Keratinocyte (primary cell): Measurements from ENCODE around the gene CNOT8. TPM values are rescaled to one million over a fixed set of nuclear protein-coding genes. Genes with fewer than 3 reads are reported as not detected.

ENCODE experiments used
- DNase-seq: peaks from one replicate; pipeline ENCODE4 v3.0.0-alpha.2; 2011; ENCODE audit warnings: low read depth, missing footprints, low spot score
- FAIRE-seq: peaks from 2 replicates; lab custom pipeline; 2011; peaks lifted over from hg19 to GRCh38; lab: Jason Lieb, UNC
- H2AFZ ChIP-seq: 2 replicates; pipeline ENCODE4 v1.6.0; 2012; ENCODE audit warnings: low read length, control low read depth, inconsistent platforms; ENCODE audit not compliant: control insufficient read depth
- H3K27ac ChIP-seq: 2 replicates; pipeline ENCODE4 v1.5.1; 2011; ENCODE audit warnings: low read length; ENCODE audit not compliant: control insufficient read depth, insufficient read depth
- H3K27me3 ChIP-seq: 3 replicates; pipeline ENCODE4 v1.6.0; 2011; ENCODE audit warnings: low read length; ENCODE audit not compliant: control insufficient read depth, insufficient read depth; ENCODE audit errors: extremely low read depth
- H3K36me3 ChIP-seq, 2 experiments: 2 replicates in 1 of 2; 3 replicates in 1 of 2; pipeline ENCODE4 v1.5.1; 2011; ENCODE audit warnings: low read length in 2 of 2, mild to moderate bottlenecking in 1 of 2; ENCODE audit not compliant: control insufficient read depth in 2 of 2, insufficient read depth in 2 of 2; ENCODE audit errors: extremely low read depth in 1 of 2
- H3K4me1 ChIP-seq: 3 replicates; pipeline ENCODE4 v1.5.1; 2011; ENCODE audit warnings: low read length; ENCODE audit not compliant: control insufficient read depth, insufficient read depth; ENCODE audit errors: extremely low read depth
- H3K4me2 ChIP-seq: 3 replicates; pipeline ENCODE4 v1.6.0; 2011; ENCODE audit warnings: low read depth, low read length; ENCODE audit not compliant: control insufficient read depth, insufficient read depth; ENCODE audit errors: extremely low read depth
- H3K4me3 ChIP-seq, 3 experiments: fragments of 200-600 bp in 1 of 3; sonication (generic) in 1 of 3; 2 replicates in 2 of 3; 3 replicates in 1 of 3; pipeline ENCODE4 v1.5.1; 2011 to 2016; ENCODE audit warnings: low read length in 3 of 3, mild to moderate bottlenecking in 3 of 3, control low read depth in 2 of 3, inconsistent platforms in 1 of 3, low read depth in 1 of 3, mixed read lengths in 1 of 3, mixed run types in 1 of 3, moderate library complexity in 1 of 3; ENCODE audit not compliant: control insufficient read depth in 2 of 3, insufficient read depth in 2 of 3; ENCODE audit errors: extremely low read depth in 1 of 3
- H3K79me2 ChIP-seq: 2 replicates; pipeline ENCODE4 v1.6.0; 2012; ENCODE audit warnings: low read length; ENCODE audit not compliant: control insufficient read depth, insufficient read depth
- H3K9ac ChIP-seq: 3 replicates; pipeline ENCODE4 v1.6.0; 2011; ENCODE audit warnings: low read length; ENCODE audit not compliant: control insufficient read depth, insufficient read depth; ENCODE audit errors: extremely low read depth
- H3K9me1 ChIP-seq: 3 replicates; pipeline ENCODE4 v1.6.0; 2011; ENCODE audit warnings: low read length; ENCODE audit not compliant: control insufficient read depth, insufficient read depth; ENCODE audit errors: extremely low read depth
- H3K9me3 ChIP-seq: 2 replicates; pipeline ENCODE4 v1.5.1; 2012; ENCODE audit warnings: low read depth, low read length; ENCODE audit not compliant: control insufficient read depth
- H4K20me1 ChIP-seq: 3 replicates; pipeline ENCODE4 v1.6.0; 2011; ENCODE audit warnings: low read length; ENCODE audit not compliant: control insufficient read depth, insufficient read depth; ENCODE audit errors: extremely low read depth
- EZH2 ChIP-seq: IDR thresholded peaks from one replicate; pipeline ENCODE4 v1.6.1; 2012; ENCODE audit warnings: inconsistent platforms, mild to moderate bottlenecking, low read length, moderate library complexity
- dilution Hi-C: fragments of 300-500 bp; cut with MboI; formaldehyde crosslinking; loops from one replicate; pipeline ENCODE4 v1.7.0; 2020; ENCODE audit warnings: low sequenced_read_pairs; ENCODE audit not compliant: extremely low pct_ligation_motif_present
- polyA plus RNA-seq, 5 experiments: library from polyadenylated mRNA; depleted of rRNA in 3 of 5; stranded (reverse) in 3 of 5; stranded (forward) in 1 of 5; unstranded in 1 of 5; fragments of >200 nt; gene quantifications; 1 replicate in 1 of 5; 2 replicates in 3 of 5; 3 replicates in 1 of 5; pipeline versions ENCODE4 v1.2.1 to v1.2.3, GENCODE V29; 2011 to 2012; ENCODE audit warnings: missing spikeins in 2 of 5, low read depth in 1 of 5, low replicate concordance in 1 of 5
- TF ChIP-seq, protein P1 (sequence below), 3 experiments: IDR thresholded peaks in 1 of 3; conservative IDR thresholded peaks in 1 of 3; optimal IDR thresholded peaks in 1 of 3; 2 replicates in 2 of 3; 3 replicates in 1 of 3; pipeline versions ENCODE3 to v1.5.1; 2011; ENCODE audit warnings: low read length in 3 of 3, mild to moderate bottlenecking in 3 of 3, moderate library complexity in 2 of 3, control low read depth in 1 of 3, inconsistent platforms in 1 of 3; ENCODE audit not compliant: insufficient read depth in 2 of 3; ENCODE audit errors: extremely low read depth in 1 of 3

Gene CNOT8
- polyA plus RNA-seq, 1 donor (not counting 4 experiments of a cell fraction or from before 2014, with no cell fraction given) = 44.5 TPM

DNA sequence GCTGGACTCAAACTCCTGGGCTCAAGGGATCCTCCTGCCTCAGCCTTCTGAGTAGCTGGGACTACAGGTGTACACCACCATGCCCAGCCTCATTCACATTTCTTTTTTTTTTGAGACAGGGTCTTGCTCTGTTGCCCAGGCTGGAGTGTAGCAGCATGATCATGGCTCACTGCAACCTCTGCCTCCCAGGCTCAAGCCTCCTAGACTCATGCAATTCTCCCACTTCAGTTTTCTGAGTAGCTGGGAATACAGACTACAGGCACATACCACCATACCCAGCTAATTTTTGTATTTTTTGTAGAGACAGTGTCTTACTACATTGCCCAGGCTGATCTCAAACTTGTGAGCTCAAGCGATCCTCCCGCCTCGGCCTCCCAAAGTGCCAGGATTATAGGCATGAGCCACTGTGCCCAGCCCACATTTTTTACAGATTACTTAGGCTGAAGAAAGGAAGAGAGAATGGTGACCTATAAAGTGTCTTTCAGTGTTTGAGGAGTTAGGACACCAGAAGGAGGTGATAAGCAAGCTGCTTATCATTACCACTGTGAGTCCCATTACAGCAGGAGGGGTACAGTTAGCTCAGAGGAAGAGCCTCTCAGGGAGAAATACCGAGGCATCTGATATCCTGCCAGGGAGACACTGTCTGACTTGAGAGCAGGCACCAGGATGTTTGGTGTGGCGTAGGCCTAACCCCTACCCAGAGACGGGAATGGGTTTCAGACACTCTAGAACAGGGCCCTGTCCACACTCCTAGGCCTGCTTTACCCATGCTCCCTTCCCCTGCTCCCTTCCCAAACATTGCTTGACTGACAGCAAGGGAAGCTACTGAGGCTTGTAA, 17.8 kb upstream of the CNOT8 start:
- DNase-seq = no peak
- H2AFZ ChIP-seq = no peak overlapping the region
- H4K20me1 ChIP-seq = no peaks in the 10 kb centered on the region

GRCh38 chr5:154841273-154841661, 17.2 kb upstream of the CNOT8 start:
- Histone ChIP-seq H3K4me1 (no peaks in the 10 kb centered on the region), H3K4me3 (no peak overlapping the region), H4K20me1 (no peaks in the 10 kb centered on the region), H3K4me2 (no peak overlapping the region), H3K79me2 (no peaks in the 10 kb centered on the region), H2AFZ (no peak overlapping the region), H3K27me3 (no peaks in the 10 kb centered on the region), H3K27ac (no peak overlapping the region), H3K9ac (no peak overlapping the region), H3K9me1 (no peaks in the 10 kb centered on the region), H3K36me3 (no peaks in the 10 kb centered on the region), H3K9me3 (no peaks in the 10 kb centered on the region)
- FAIRE-seq (no peak), DNase-seq (no peak)
- dilution Hi-C loops = no loop called here
- no peak for TF ChIP-seq EZH2
- TF ChIP-seq, protein P1, sequence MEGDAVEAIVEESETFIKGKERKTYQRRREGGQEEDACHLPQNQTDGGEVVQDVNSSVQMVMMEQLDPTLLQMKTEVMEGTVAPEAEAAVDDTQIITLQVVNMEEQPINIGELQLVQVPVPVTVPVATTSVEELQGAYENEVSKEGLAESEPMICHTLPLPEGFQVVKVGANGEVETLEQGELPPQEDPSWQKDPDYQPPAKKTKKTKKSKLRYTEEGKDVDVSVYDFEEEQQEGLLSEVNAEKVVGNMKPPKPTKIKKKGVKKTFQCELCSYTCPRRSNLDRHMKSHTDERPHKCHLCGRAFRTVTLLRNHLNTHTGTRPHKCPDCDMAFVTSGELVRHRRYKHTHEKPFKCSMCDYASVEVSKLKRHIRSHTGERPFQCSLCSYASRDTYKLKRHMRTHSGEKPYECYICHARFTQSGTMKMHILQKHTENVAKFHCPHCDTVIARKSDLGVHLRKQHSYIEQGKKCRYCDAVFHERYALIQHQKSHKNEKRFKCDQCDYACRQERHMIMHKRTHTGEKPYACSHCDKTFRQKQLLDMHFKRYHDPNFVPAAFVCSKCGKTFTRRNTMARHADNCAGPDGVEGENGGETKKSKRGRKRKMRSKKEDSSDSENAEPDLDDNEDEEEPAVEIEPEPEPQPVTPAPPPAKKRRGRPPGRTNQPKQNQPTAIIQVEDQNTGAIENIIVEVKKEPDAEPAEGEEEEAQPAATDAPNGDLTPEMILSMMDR (optimal IDR thresholded peaks at IDR 0.05 in 1 of 3, IDR thresholded peaks at IDR 0.05 in 1 of 3, conservative IDR thresholded peaks at IDR 0.05 in 1 of 3; ENCODE audit: extremely low read depth in 1 of 3, insufficient read depth in 2 of 3, low read length in 3 of 3) = no peak

More for the DNA sequence above, 17.8 kb upstream of the CNOT8 start:
- Histone ChIP-seq H3K9me3 (no peaks in the 10 kb centered on the region), H3K79me2 (no peaks in the 10 kb centered on the region), H3K4me1 (peaks cover 4% of the 10 kb centered on the region), H3K36me3 (no peaks in the 10 kb centered on the region), H3K9me1 (peaks cover 2% of the 10 kb centered on the region), H3K4me2 (no peak overlapping the region), H3K27ac (no peak overlapping the region), H3K9ac (no peak overlapping the region), H3K4me3 (no peak overlapping the region), H3K27me3 (no peaks in the 10 kb centered on the region)
- dilution Hi-C loops = no loop called here
- FAIRE-seq = no peak
- TF ChIP-seq, protein P1 (optimal IDR thresholded peaks at IDR 0.05 in 1 of 3, IDR thresholded peaks at IDR 0.05 in 1 of 3, conservative IDR thresholded peaks at IDR 0.05 in 1 of 3; ENCODE audit: extremely low read depth in 1 of 3, insufficient read depth in 2 of 3, low read length in 3 of 3) = no peak
- TF ChIP-seq EZH2 = no peak
